Left kidney (tissue), 2 donors: Measurements from ENCODE around the gene RMRP. TPM values are rescaled to one million over a fixed set of nuclear protein-coding genes. Genes with fewer than 3 reads are reported as not detected.
A peak's percentile ranks its signal among the peaks of the same experiment; 100 is the strongest.
"Not testable (repeated sequence)": the region's sequence is repeated elsewhere in the genome, so short reads cannot be mapped to it uniquely, and the experiment has no call there.

Source experiments
- DNase-seq: peaks from one replicate; pipeline ENCODE4 v3.0.0-alpha.2; 2013
- polyA plus RNA-seq: library from polyadenylated mRNA; unstranded; fragments of 120-200 nt; gene quantifications from one replicate; pipeline ENCODE4 v1.2.1, GENCODE V29; 2013; ENCODE audit not compliant: insufficient read length

Gene RMRP
- polyA plus RNA-seq, 1 donor = not detected

DNA sequence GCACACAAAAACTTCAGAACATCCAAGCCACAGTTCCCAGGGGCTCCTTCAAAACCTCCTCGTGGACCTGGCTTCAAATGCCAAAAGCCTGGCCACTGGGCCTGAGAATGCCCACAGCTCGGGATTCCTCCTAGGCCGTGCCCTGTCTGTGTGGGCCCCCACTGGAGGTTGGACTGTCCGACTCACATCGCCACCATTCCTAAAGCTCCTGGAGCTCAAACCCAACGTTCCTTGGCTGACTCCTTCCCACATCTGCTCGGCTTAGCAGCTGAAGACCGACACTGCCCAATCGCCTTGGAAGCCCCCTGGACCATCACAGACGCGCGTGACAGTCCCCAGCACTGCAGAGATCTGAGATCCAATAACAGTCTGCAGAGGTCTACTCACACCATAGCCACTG, 14.8 kb downstream of the RMRP start:
- no peak for DNase-seq

DNA sequence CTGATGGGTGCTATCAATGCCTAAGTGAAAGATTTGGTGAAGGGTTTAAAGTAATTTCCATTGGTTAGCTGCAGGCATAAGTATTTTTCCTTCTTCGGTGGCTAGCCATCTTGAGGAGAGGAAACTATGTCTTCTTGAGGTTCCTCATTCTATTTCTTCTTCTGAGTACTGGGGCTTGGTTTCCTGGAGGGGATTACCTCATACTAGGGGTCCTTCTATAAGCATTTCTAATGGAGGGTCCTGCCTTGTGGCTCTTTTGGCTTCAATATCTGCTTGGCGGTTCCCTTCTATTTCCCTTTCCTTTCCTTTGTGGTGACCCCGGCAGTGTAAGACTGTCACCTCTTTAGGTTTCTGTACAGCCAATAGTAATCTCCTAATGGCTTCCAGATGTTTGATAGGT, 16.3 kb downstream of the RMRP start:
- not testable (repeated sequence) for DNase-seq

DNA sequence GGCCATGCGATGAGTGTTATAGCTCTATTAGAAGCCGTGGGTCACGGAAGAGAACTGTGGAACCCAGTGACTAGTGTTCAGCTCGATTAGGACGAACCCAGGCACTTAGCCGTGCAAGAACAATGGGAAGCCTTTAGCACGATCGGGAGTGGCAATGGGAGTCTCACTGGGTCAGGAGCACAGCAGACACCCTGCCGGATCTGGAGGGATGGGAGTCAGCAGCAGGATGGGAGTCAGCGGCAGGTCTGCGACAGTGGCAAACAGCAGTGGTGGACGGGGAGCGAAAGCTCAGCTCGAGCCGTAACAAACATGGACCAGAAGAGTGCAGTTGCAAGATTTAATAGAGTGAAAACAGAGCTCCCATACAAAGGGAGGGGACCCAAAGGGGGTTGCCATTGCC, 17.4 kb downstream of the RMRP start:
- not testable (repeated sequence) for DNase-seq

DNA sequence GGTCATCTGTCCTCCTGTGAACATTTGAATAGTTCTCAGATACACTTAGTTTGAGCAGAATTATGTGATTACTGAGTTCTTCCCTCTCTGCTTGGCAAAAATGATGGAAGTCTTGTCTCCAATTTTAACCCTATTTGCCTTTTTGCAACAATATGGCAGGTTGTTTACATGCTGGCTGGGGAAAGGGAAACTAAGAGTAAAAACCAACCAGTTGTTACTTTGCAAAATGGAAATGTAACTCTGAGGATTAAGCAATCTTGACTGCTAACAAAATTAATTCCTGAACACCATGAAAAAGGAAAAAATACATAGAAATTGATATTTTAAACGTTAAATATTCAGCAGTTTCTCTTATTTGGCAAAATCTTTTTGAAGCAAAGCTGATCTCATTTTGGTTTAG, 18.2 kb downstream of the RMRP start:
- no peak for DNase-seq

DNA sequence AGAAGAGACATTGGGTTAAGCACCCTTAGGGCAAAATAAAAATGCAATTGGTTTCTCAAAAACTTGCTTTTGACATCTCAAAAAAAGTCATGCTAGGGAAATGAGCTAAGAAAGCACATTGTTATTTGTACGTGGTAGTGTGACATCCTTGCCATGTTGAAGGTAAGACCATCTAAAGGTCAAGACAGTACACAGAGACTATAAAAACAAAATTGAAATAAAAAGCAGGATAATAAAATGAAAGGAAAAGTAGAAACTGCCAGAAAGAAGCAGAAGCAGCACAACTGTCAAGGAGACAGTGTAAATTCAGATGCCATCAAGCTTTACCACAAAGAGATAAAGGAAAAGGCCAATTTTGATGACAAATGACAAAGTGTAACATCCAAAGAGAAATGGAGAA, 18.6 kb downstream of the RMRP start:
- DNase-seq = not testable (repeated sequence)

DNA sequence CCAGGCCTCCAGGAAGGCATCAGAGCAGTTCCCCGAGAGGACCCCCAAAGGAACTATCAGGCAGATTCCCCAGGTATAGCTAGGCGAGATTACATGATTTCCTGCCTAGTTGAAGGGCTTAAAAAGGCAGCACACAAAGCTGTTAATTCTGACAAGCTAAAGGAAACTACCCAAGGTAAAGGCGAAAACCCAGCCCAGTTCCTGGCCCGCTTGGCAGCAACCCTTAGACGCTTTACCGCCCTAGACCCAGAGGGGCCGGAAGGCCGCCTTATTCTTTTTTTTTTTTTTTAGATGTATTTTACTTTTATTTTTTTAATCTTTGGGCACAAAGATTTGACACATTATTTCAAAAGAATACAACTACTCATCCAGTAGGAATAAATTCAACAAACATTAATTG, 19.1 kb downstream of the RMRP start:
- DNase-seq = not testable (repeated sequence)

DNA sequence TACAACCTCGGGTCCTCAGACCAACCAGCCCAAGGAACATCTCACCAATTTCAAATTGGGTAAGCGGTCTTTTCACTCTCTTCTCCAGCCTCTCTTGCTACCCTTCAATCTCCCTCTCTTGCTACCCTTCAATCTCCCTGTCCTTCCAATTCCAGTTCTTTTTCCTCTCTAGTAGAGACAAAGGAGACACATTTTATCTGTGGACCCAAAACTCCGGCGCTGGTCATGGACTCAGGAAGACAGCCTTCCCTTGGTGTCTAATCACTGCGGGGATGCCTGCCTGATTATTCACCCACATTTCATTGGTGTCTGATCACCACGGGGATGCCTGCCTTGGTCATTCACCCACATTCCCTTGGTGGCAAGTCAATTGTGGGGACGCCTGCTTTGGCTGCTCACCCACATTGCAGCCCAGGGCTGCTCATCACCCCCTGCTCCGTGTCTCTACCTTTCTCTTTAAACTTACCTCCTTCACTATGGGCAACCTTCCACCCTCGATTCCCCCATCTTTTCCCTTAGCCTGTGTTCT, 20.3 kb downstream of the RMRP start:
- DNase-seq = not testable (repeated sequence)

DNA sequence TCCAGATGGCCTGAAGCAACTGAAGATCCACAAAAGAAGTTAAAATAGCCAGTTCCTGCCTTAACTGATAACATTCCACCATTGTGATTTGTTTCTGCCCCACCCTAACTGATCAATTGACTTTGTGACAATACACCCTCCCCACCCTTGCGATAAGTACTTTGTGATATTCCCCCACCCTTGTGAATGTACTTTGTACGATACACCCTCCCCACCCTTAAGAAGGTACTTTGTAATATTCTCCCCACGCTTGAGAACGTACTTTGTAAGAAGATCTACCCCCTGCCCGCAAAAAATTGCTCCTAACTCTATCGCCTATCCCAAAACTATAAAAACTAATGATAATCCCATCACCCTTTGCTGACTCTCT, 21.0 kb downstream of the RMRP start:
- not testable (repeated sequence) for DNase-seq

DNA sequence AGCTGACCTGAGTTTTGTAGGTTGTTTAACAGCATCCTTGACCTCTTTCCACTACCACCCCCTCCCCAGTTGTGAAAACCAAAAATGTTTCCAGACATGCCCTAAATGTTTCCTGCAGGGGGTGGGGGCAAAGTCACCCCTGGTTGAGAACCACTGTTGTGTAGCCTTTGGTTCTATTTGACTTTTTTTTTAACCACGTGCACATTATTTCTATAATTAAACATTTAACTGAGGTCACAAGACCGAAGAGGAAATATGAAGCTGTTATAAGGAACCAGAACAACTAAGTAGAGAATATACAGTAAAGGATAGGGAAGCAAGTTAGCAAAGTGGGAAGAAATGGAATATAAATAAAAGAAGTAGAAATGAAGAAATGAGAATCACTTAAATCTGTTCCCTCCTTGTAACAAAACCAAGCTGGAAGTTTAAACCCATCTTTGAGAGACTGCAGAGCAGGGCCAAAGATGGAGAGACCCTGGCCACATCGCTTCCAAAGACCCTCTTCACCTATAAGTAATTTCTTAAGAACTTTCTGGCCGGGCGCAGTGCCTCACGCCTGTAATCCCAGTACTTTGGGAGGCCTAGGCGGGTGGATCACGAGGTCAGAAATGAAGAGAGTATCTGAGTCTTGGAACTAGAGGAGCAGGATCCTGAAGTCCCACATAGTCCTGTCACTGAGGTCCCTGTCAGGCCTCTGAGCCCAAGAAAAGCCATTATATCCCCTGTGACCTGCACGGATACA, 21.5 kb downstream of the RMRP start:
- no peak for DNase-seq

DNA sequence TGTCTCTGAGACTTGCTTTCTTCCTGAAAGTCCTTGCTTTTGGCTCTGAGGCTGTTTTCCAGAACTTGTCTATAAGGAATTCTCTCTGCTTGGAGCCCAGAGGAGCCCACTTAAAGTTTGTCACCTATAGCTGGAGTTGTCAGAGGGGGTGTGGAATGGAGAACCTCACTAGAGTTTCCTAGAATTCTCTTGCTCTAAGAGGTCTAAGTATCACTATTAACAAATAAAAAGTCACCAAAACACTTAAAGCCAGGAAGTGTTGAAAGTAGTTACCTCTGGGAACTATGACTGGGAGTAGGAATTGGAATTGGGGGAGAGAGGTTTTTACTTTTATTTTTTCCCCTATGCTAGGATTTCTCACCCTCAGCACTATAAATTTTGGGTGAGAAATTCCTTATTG, 22.1 kb downstream of the RMRP start:
- DNase-seq = no peak

DNA sequence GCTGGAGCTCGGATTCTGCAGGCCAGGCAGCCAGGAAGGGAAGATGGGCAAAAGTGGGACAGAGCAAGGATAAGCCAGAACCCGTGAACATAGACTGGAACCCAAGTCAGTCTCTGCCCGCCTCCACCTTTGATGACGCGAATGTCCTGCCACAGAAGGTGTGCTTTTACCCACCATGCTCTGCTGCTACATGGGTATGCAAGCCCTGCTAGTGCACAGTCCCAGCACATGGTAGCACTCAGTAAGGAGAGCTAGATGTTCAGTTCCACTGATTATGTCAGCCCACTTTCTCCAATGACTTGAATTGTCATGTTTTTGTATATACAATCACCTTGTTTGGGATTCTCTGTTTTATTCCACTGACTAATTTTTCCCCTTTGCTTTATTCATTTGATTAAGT, 28.2 kb downstream of the RMRP start:
- no peak for DNase-seq

DNA sequence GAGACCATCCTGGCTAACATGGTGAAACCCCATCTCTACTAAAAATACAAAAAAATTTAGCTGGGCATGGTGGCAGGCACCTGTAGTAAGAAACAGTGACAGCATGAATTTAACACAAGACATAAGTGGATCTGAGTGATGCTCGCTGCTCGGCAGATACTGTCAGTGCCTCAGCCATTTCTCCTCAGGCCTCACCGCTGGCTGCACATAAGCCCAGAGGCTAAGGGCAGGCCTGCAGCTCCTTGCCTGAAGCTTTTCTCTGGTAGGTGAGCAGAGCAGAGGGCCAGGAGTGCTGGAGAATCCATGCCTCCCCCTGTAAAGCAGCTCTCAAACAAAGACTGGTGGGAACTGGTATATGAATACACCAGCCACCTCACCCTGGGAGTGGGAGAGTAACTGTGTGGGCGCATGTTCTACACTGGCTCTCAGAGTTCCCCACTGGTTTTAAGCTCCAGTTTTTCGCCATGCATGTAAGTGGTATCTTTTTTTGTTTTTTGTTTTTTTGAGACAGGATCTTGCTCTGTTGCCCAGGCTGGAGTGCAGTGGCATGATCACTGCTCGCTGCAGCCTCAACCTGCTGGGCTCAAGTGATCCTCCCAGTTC, 29.3 kb downstream of the RMRP start:
- no peak for DNase-seq

DNA sequence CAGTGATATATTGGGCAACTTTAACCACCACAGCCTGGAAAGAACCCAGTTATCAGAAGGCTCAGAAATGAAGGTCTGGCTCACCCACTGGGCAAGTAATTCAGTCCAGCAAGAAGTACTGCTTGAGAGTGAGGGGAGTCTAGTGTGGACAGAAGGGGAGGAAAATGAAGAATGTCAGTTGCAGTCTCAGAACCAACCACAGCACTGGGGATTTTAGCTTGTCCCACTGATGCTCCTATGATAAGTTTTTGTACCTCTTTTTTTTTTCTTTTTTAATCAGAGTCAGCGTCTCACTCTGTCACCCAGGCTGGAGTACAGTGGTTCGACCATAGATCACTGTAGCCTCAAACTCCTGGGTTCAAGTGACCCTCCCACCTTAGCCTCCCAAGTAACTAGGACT, 30.2 kb downstream of the RMRP start:
- DNase-seq = no peak

DNA sequence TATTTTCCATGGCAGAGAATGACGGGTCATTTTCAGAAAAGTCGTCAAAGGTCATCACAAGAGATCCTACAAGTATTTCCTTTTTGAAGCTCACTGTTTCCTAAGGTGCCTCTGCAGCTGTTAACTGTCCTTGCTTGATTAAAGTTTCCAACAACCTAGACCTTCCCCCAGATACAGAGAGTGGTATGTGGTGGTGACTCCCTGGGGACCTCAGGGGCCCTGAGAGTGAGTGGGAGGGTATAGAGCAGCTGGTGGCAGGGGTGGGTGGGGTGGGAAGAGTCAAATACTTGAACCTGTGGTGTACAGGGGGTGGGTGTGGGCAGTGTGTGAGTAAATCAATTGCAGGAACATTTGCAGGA, 38.0 kb downstream of the RMRP start:
- no peak for DNase-seq

DNA sequence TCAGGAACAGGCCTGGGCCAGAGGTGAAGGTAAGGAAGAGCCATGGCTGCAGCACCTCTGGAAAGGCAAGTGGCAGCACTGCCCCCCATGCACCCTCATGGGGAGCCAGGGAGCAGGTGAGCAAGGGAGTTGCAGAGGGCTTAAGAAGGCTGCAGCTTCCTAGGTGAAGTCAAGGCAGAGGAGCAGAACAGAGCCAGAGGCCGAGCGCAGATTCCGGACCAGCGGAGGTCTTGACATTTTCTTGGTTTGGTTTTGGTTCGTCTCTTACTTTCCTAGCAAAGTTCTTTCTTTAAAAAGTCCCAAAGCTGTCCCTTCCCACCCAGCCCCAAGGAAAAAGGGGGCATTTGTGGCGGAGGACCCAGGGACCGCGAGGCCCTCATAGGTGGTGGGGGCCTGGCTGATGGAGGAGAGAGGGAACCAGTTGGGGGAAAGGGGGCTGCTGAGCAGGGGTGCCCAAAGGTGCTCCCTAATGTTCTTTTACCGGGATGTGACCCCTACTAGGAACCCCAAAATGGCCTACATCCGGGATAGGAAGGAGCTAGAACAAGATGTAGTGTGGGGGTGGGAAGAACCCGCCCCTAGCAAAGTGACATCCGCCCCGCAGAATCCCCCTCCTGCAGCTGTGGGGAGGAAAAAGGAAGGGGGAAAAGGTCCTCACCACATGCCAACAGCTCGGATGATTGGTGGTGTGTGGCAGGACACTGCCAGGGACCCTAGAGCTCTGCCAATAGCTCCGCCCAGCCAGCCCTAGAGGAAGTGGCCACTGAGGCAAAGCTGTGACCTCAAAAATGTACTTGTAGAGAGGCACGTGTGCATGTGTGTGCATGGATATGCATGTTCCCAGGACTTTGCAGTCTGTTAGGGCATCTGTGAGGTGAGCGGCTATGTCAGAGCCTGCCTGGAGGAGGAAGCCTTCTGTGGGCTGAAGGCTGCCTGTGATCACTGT, 38.7 kb downstream of the RMRP start:
- no peak for DNase-seq

DNA sequence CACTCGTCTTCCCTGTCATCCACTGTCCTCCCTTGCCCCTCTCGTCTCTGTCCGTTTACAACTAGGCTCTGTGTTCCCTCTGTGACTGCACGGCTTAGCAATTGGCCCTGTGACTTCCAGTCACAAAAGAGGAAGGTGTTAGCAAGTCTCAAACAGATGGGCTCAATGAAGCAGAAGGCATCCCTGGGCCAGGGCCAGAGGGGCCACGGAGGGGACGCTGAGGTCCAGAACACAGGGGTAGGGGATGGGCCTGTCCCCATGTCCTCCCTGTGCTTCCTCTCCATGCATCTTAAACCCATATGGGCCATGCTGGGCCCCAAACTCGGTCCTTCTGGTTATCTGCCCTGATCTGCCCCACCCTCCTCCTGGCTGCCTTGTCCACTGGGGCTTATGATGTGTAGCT, 39.5 kb downstream of the RMRP start, which contains the start of gene CD72:
Gene CD72 (minus strand): TSS at position 89 of the 403 bp plus-strand sequence. CDS start 110 bp downstream, outside the sequence.
- no peak for DNase-seq

DNA sequence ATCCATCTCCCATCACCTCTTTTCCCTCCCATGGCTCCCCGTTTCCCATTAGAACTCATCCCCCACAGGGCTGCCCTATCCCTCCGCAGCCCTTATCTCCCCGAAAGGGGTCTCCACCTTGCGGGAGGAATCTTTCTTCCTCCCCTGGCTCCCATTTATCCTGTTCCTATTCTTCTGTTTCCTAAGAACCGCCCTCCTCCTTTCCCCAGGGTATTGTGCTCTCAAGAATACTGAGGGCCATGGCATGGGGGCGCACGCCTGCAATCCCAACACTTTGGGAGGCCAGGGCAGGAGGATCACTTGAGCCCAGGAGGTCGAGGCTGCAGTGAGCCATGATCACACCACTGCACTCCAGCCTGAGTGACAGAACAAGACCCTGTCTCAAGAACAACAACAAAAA, 40.3 kb downstream of the RMRP start:
- DNase-seq = no peak

DNA sequence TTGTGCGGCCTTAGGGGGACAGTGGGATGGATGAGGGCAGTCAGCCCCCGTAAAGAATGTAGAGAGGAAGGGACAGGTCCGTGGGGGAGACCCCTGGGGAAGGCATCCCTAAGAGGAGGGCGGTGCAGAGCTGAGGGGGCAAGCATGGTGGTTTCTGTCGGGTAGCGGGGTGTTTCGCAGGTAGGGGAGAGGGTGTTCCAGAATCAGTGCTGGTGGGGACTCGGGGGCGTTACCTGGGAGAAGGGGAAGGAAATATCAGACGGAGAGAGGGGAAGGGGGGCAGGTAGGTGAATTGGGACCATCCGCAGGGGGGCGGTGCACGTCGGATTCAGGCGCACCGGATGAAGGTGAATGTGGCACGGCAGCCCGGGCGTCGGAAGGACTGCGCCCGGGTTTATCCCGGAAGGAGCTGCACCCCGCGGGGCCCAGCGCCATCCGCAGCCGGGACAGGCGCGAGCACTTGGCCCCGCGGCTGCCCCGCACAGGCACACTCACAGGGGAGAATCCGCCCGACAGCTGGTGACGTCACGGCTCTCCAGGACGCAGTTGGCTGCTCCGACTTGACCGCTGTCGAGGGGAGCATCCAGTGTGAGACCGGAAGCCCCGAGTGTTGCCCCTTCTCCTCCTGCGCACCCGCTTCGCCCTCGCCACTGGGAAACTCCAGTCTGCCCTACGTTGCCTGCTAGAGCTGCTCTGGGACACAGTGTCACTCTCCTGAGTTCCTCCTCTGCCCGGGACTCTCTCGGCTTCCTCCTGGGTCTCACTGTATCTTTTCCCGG, 40.9 kb downstream of the RMRP start:
- peak; percentile 50 for DNase-seq

DNA sequence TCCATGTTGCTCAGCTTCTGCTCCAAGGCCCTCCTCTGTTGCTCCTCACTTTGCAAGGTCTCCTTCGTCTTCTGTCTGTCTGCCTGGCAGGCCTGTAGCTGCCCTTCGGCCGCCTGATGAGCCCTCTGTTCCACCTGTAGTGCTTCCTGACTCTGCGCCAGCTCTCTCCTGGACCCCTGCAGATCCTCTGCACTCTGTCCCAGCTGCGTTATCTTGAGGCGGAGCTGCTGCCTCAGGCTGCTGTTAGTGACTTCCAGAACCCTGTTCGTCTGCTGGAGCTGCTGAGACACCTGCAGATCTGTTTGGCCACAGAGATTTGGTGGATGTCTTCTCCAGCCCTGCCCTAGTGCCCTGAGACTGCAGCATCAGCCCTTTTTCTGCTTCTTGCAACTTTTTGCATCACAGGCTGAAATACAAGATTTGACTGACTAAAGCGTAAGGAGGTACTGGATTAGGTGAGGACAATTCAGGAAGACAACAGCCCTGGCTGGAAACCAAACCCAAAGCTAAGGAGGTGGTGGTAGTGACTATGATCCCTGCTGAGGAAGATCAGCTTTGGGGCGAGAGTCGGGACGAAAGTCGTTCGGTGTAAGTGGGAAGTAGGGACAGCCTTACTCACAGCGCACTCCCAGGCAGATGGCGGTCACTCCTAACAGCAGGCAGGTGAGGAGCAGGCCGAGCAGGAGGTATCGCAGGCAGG, 41.7 kb downstream of the RMRP start:
- DNase-seq = no peak

DNA sequence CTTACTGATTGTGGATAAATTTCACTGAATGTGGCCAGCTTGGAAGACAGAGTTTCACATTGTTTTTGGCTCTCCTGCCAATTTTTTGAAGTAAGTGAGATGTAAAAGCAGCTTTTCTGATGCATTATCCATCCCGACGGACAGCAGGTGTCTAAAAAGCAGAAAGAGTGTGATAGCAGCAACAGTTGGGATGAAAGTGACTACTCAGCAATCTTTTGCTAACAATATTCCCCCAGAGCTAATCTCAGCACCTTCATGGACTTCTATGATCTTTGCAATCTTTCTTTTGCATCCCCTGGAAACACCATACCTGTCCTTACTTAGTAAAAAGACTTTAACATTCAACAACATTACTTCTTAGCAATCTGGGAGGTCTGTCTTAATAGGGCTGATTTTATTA, 45.0 kb downstream of the RMRP start:
- no peak for DNase-seq

DNA sequence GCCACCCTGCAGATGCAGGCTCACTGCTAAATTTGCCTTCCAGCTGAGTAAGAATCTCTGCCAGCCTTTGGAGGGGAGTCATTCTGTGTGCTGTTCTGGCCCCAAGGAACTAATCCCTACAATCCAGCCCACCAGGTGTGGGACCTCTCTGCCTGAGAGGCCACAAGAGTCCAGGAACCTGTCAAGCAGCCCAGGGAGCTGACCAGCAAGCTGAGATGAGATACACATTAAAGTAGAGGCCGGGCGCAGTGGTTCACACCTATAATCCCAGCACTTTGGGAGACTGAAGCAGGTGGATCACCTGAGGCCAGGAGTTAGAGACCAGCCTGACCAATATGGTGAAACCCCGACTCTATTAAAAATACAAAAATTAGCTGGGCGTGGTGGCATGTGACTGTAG, 45.8 kb downstream of the RMRP start:
- DNase-seq = not testable (repeated sequence)
